Cardiac muscle cell (in vitro differentiated cells and primary cell): Measurements from ENCODE around the gene DDIT4. TPM values are rescaled to one million over a fixed set of nuclear protein-coding genes. Genes with fewer than 3 reads are reported as not detected.

Source experiments
- DNase-seq, 2 donors: peaks; one replicate each; pipeline versions ENCODE4 v3.0.0 to v3.0.0-alpha.2; 2010 to 2017; ENCODE audit warnings: low read depth in 1 of 2, low spot score in 1 of 2
- H3K27ac ChIP-seq: fragments of 200-600 bp; sonication (generic); 2 replicates; pipeline ENCODE4 v1.5.1; 2016
- H3K27me3 ChIP-seq: fragments of 200-600 bp; sonication (generic); 2 replicates; pipeline ENCODE4 v1.6.0; 2016; ENCODE audit warnings: control low read depth
- H3K36me3 ChIP-seq: fragments of 200-600 bp; sonication (generic); 2 replicates; pipeline ENCODE4 v1.5.1; 2016; ENCODE audit warnings: control low read depth
- H3K4me1 ChIP-seq: fragments of 200-600 bp; sonication (generic); 2 replicates; pipeline ENCODE4 v1.8.1; 2017; ENCODE audit warnings: low read depth, mild to moderate bottlenecking, mixed run types
- H3K4me3 ChIP-seq: fragments of 200-600 bp; sonication (generic); 2 replicates; pipeline ENCODE4 v1.5.1; 2016; ENCODE audit warnings: mild to moderate bottlenecking
- H3K9me3 ChIP-seq: fragments of 200-600 bp; sonication (generic); 2 replicates; pipeline ENCODE4 v1.5.1; 2017; ENCODE audit warnings: low read depth, mild to moderate bottlenecking, control low read depth
- CTCF ChIP-seq: IDR thresholded peaks from 2 replicates; pipeline ENCODE4 v1.5.1; 2012; ENCODE audit warnings: low read depth, mild to moderate bottlenecking, low read length
- polyA plus RNA-seq: library from polyadenylated mRNA; unstranded; fragments of >200 nt; fragmentation: Nextera tagmentation; extraction: Ambion mirVana; gene quantifications from 2 replicates; pipeline ENCODE4 v1.2.1, GENCODE V29; 2016
- total RNA-seq: library from RNA; depleted of rRNA; stranded (reverse); fragments of >200 nt; gene quantifications from 2 replicates; pipeline ENCODE4 v1.2.3, GENCODE V29; 2016

The DDIT4 gene
- total and polyA plus RNA-seq, 2 experiments from 2014 or later: 210 to 213 TPM

DNA sequence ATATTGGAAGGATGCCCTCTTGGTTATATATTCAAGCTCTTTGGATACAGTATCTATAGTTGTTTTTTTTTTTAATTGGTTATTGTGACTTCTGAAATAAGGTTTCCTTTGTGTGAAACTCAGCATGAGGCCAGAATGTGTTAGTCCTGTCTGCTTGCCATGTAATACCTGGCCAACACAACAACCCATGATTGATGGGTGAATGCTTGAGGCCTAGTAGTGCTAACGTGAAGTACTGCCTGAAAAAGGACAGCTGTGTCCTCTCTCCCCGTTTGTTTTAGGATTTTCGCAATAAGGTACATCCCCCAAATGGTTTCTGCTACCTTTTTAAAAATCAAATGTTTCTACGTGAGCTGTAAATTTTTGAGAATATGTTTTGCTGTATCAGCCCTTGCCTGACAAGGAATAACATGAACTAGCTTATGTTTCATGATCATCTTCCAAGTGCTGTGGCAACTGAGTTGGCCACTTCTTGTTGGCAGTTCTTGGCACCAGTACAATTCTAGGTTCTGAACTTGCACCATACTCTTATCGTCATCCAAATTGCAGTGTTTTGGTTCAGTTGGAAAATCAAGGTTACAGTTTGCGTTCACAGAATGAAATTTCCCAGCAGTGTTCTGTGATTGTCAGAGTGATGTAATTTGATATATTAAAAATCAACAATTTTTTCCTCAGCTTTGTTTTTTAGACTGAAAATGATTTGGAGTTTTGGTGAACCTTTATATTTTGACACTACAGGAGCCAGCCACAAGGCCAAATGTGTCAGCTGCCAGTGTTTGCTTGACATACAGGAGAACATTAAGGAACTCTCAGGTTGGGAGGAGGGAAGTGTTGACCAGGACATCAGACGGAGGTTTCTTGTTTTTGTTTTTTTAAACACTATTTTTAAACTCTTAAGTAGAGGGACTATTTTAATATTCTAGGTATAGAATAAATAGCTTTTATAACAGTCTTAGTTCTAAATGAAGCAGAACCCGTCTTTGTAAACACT lies 44.2 kb upstream of the DDIT4 start:
- DNase-seq: peak in 1 of 2 donors; percentile 78
- Histone ChIP-seq H3K36me3 (peaks cover 23% of the 10 kb centered on the region), H3K4me1 (peaks cover 15% of the 10 kb centered on the region), H3K27me3 (no peaks in the 10 kb centered on the region), H3K9me3 (no peaks in the 10 kb centered on the region), H3K27ac (peak overlapping the region; percentile 38), H3K4me3 (no peak overlapping the region)
- TF ChIP-seq CTCF: no peak

- Histone ChIP-seq H3K4me3 (no peak overlapping the region), H3K27ac (no peak overlapping the region), H3K27me3 (no peaks in the 10 kb centered on the region), H3K4me1 (peaks cover 12% of the 10 kb centered on the region), H3K9me3 (no peaks in the 10 kb centered on the region), H3K36me3 (peaks cover 32% of the 10 kb centered on the region)
- no peak for TF ChIP-seq CTCF
- no peak for DNase-seq
Observed at GRCh38 chr10:72233621-72234020, 40.1 kb upstream of the DDIT4 start.

DNA sequence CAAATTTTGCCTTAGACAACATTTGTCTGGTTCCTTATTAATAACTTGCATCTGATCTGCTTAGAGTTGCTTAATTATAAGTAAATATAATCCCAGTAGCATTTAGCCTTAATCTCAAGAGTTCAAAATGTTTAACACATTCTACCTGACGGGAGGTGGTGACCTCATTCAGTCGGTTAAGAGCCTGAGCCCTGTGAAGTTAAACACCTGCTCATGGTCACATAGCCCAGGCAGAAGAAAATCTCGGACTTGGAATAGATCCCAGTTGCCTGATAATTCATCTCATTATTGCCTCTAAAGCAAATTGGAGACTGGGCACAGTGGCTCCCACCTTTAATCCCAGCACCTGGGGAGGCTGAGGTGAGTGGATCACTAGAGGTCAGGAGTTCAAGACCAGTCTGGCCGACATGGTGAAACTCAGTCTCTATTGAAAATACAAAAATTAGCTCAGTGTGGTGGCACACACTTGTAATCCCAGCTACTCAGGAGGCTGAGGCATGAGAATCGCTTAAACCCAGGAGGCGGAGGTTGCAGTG lies 39.1 kb upstream of the DDIT4 start:
- peak overlapping the region; percentile 62 for H3K27ac ChIP-seq
- H3K9me3 ChIP-seq: no peaks in the 10 kb centered on the region
- no peak for DNase-seq
- no peaks in the 10 kb centered on the region for H3K27me3 ChIP-seq
- no peak overlapping the region for H3K4me3 ChIP-seq
- H3K4me1 ChIP-seq: peaks cover 2% of the 10 kb centered on the region
- no peak for TF ChIP-seq CTCF
- peaks cover 32% of the 10 kb centered on the region for H3K36me3 ChIP-seq

DNA sequence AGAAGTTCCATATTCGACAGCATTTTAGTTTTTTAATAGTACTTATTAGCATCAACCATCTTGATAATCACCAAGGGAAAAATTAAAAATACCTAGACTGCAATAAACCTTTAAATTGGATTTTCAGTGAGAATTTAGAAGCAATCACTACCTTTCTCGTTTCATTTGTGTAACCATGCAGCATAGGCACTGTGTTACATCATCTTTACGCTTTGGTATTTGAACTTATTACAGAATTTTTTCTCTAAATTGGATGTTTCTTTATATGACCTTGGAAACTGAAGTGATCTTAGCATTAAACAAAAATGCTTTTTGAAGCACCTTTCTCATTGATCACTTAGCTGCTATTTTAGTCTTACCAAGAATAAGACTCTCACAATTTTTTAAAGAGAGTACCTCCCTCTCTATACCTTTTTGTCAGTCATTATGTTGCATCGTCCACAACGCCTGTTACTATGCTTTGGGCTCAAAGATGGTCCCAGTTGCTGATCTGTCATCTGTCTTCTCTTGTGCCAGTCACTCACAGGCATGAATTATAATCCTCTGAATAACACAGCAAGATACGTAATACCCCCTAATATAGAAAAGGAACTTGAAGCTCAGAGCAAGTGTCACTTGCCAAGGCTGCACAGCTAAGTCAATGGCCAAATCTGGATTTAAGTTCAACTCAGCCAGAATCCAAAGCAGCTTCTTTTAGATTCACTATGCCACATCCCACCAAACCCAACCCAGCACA lies 38.0 kb upstream of the DDIT4 start:
- Histone ChIP-seq H3K4me1 (no peaks in the 10 kb centered on the region), H3K27ac (peak overlapping the region; percentile 51), H3K27me3 (no peaks in the 10 kb centered on the region), H3K9me3 (no peaks in the 10 kb centered on the region), H3K36me3 (peaks cover 32% of the 10 kb centered on the region), H3K4me3 (no peak overlapping the region)
- no peak for DNase-seq
- no peak for TF ChIP-seq CTCF

DNA sequence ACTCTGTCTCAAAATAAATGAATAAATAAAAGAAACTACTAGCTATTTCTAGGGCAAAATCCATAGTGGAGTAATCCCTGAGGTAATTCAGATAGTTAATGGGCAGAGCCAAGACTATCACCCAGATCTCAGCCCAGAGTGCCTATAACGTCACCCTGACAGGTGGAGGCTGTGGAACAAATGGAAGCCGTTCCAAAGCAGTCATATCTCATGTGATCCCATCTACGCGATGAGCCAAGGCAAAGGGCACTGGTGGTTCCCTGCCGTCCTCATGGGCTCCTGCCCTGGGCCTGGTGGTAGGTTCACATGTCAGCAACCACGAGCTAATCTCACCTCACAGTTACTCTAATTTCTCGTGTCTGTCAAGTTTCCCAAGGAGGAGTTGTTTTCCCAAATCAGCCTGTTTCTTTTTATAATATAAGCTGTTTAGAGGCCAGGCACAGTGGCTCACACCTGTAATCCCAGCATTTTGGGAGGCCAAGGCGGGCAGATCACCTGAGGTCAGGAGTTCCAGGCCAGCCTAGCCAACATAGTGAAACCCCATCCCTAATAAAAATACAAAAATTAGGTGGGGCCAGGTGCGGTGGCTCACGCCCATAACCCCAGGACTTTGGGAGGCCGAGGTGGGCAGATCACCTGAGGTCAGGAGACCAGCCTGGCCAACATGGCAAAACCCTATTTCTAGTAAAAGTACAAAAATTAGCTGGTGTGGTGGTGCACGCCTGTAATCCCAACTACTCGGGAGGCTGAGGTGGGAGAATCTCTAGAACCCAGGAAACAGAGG lies 35.1 kb upstream of the DDIT4 start:
- Histone ChIP-seq H3K4me1 (no peaks in the 10 kb centered on the region), H3K9me3 (no peaks in the 10 kb centered on the region), H3K27ac (no peak overlapping the region), H3K4me3 (no peak overlapping the region), H3K27me3 (no peaks in the 10 kb centered on the region), H3K36me3 (peaks cover 19% of the 10 kb centered on the region)
- TF ChIP-seq CTCF: no peak
- DNase-seq: no peak
